GM12875 (cell line): ENCODE data around the gene UGT2A2.

Experiments used
- H3K4me3 ChIP-seq: one replicate; pipeline ENCODE4 v1.5.1; 2011; ENCODE audit warnings: low read depth, low read length, control low read depth
- CTCF ChIP-seq: IDR thresholded peaks from 2 replicates; pipeline ENCODE4 v1.5.1; 2011; ENCODE audit warnings: low read depth, mild to moderate bottlenecking, control low read depth, inconsistent platforms, low read length, moderate library complexity, borderline replicate concordance; ENCODE audit not compliant: insufficient read depth

Gene UGT2A2

GRCh38 chr4:69650872-69651271 lies 11.4 kb upstream of the UGT2A2 start:
- H3K4me3 ChIP-seq, result no peak overlapping the region
- no peak for TF ChIP-seq CTCF

- TF ChIP-seq CTCF, result no peak
- H3K4me3 ChIP-seq, result no peak overlapping the region
Observed at GRCh38 chr4:69649629-69650028, 10.2 kb upstream of the UGT2A2 start.

DNA sequence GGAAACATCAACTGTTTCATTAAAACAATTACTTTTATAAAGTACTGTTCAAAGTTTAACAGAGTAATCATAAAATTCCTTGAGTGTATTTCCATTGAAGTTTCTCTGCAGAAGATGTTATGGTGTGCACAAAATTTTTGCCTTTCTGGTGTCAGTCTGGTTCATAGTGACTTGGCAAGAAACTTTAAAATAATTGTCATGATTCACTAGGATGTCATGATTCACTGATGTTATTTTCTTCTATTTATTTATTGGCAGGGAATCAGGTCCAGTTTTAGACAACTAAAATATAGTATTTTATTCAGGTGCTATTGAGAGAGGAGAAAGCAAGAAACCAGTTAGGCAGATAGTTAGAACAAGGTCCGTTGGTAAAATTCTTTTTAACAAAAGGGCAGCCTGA lies 9.8 kb upstream of the UGT2A2 start:
- H3K4me3 ChIP-seq, result no peak overlapping the region
- no peak for TF ChIP-seq CTCF

DNA sequence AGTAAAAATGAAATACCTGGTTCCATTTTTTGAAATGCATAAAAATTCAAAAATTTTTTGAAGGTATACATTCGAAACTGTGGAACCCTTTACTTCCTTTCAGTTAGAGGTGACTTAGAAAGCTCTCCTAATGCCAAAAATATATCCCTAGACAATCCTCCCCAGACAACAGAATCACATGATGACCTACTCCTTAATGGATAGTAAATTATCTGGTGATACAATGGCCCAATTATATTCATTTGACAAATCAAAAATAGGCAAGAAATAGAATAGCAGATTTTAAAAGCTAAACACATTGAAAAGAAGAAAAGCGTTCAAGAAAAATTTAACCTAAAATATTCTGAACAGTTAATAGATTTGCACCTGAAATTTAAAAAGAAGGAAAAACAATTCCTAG lies 3.5 kb upstream of the UGT2A2 start:
- H3K4me3 ChIP-seq, result no peak overlapping the region
- TF ChIP-seq CTCF, result no peak

- H3K4me3 ChIP-seq, result no peak overlapping the region
- TF ChIP-seq CTCF, result no peak
Observed at GRCh38 chr4:69640289-69640688, 847 bp upstream of the UGT2A2 start.

DNA sequence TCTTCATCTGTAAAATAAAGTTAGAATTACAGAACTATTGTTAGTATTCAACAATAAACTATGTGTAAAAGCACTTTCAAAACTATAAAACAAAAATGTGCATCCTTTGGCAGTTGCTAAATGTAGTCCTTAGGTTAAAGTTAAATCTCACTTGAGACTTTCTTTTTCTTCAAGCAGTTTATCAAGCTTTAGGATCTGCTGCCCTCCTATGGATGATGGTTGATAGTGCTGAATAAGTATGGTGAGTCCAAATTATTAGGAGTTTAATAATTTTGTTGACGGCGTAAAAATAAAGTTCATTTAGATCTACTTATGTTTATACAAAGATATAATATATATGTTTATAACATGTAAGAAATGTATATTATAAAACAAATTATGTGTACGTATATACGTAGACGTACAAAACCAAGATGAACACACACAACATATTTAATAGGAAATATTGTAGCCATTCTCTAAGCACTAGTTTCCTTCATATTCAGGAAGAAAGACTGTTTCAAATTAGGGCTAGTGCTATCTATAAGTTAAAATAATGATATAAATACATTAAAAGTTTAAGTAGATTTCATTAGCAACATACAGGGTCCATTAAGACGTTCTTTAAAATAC lies 22.3 kb downstream of the UGT2A2 start:
- H3K4me3 ChIP-seq, result no peak overlapping the region
- peak; percentile 15; the same call in 1 of the 2 replicates for TF ChIP-seq CTCF

- TF ChIP-seq CTCF, result no peak
- no peak overlapping the region for H3K4me3 ChIP-seq
Observed at GRCh38 chr4:69610484-69610883, 29.0 kb downstream of the UGT2A2 start.
